Non-pigmented ciliary epithelial cell (primary cell): ENCODE measurements around the gene ARMC7.
"Not testable (repeated sequence)": the region's sequence is repeated elsewhere in the genome, so short reads cannot be mapped to it uniquely, and the experiment has no call there.

Experiments used
- DNase-seq: peaks from one replicate; pipeline ENCODE4 v3.0.0-alpha.2; 2010; ENCODE audit warnings: low read depth

Gene ARMC7

DNA sequence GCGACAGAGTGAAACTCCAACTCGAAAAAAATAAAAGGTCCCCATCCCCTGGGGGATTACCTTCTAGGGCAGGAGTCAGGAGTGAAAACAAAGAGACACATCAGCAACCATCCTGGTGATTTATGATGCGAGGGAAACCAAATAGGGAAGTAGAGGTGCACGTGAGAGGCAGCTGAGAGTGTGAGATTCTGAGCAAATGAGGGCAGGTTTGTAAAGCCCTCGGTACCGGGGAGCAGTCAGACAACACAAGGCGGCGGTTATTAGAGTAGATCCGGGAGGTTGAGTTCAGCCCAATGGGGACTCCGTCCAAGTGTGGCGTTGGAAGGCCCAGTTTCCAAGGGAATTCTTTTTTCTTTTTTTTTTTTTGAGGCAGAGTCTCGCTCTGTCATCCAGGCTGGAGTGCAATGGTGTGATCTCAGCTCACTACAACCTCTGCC, 7.4 kb upstream of the ARMC7 start:
- DNase-seq: no peak

DNA sequence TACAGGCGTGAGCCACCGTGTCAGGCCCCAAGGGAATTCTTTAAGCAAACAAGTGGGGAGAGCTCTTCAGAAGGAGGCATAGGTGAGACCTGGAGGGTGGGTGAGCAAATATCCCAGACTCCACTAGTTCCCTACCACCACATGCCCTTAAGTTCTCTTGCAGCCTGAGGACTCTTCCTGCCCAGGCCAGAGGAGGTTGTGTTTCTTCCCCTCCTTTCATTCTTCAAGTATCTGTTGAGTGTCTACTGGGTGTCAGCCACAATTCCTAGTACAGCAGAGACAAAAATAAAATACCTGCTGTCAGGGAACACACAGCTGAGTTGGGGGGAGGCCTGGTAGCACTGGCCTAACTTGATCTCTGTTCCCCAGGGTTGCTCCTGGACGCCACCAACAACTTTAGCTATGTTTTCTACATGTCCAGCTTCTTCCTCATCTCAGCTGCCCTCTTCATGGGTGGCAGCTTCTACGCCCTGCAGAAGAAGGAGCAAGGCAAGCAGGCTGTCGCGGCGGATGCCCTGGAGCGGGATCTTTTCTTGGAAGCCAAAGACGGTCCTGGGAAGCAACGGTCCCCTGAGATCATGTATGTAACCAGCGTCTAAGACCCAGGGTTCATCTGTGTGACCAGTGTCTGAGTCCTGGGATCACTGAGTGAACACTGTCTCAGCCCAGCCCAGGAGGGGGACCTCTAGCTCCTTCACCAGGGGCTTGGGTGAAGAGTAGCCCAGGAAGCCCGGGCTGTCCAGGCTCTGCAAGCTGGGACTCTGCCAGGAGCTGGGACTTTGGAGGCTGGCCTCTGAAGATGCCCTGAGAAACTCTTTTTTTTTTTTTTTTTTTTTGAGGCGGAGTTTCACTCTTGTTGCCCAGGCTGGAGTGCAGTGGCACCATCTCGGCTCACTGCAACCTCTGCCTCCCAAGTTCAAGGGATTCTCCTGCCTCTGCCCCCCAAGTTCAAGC, 5.9 kb upstream of the ARMC7 start:
- no peak for DNase-seq

DNA sequence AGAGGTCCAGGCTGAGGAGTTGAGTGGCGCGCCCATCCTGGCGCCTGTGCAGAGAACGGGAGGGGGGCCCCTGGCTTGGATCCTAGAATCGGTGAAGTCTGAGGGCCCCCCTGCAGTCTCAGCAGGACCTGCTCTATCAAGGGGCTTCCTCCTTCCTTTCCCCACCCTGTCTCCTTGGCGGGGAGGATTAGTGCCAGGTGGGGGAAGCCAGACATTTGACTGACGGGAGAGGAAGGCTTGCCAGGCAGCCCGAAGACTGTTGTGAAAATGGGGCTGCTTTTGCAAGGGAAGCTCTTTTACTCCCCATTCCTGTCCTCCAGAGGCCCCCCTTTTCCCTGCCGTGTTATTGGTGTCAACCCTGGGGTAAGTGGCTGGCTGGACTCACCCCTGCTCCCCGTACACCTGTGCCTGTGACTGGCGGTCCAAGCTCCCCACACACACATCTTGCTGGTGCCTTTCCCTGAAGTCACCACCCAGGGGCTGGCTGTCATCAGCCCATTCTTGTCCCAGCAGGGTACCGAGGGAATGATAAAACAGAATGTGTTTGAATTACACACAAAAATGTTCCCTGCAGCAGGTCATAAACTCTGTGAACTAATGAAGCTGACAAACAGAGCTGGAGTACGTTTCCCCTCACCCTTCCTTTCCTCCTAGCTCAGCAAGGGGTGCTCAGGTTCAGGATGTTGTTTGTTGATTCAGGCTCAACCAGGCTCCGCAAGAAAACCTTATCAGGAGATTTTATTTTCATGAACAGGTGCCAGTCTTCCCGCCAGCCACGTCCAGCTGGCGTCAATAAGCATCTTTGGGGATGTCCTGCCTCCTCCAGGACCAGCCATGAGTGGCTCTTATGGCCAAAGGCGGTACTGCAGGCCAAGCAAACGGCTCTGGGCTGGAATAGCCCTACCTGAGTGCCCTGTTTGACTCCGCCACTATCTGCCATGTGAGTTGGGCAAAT, 4.4 kb upstream of the ARMC7 start:
- no peak for DNase-seq

GRCh38 chr17:75108193-75108592, 1.6 kb upstream of the ARMC7 start:
- DNase-seq: no peak

- DNase-seq: no peak
These were observed 743 bp upstream of the ARMC7 start for GRCh38 chr17:75109046-75109406.

DNA sequence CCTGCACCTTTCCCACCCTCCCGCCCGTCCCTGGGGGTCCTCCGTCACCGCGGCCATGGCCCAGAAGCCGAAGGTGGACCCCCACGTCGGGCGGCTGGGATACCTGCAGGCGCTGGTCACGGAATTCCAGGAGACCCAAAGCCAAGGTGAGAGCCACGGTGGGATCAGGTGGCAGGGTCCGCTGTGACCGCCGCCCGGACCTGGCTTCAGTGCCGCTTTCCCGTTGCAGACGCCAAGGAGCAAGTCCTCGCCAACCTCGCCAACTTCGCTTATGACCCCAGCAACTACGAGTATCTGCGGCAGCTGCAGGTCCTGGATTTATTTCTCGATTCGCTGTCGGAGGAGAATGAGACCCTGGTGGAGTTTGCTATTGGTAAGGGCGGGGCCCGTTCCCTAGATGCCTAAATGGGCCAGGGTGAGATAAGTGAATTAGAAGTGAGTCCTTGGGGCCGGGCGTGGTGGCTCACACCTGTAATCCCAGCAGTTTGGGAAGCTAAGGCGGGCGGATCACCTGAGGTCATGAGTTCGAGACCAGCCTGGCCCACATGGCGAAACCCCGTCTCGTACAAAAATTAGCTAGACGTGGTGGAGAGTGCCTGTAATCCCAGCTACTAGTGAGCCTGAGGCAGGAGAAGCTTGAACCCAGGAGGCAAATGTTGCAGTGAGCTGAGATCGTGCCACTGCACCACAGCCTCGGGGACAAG, 617 bp downstream of the ARMC7 start:
- no peak for DNase-seq

DNA sequence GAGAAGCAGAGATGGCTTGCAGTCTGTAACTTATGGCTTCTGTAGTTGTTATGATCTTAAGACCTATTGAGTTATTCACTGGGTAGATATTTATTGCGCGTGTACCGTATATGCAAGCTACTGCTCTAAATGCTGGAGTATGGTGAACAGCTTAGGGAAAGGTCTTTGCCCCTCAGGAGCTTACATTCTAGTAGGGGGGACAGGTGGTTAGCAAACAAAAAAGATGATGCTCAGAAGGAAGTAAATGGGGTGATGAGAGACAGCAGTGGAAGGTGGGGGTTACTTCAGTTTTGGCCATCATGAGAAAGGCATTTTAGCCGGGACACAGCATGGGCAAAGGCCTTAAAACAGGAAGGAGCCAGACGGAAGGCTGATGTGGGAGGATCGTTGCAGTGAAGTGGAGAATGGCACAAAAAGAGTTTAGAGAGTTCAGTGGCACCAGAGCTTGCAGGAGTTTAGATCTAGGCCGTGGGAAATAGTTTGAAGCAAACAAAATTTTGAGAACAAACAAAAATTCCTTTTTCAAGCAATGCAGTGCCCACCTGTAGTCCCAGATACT, 2.1 kb downstream of the ARMC7 start:
- no peak for DNase-seq

DNA sequence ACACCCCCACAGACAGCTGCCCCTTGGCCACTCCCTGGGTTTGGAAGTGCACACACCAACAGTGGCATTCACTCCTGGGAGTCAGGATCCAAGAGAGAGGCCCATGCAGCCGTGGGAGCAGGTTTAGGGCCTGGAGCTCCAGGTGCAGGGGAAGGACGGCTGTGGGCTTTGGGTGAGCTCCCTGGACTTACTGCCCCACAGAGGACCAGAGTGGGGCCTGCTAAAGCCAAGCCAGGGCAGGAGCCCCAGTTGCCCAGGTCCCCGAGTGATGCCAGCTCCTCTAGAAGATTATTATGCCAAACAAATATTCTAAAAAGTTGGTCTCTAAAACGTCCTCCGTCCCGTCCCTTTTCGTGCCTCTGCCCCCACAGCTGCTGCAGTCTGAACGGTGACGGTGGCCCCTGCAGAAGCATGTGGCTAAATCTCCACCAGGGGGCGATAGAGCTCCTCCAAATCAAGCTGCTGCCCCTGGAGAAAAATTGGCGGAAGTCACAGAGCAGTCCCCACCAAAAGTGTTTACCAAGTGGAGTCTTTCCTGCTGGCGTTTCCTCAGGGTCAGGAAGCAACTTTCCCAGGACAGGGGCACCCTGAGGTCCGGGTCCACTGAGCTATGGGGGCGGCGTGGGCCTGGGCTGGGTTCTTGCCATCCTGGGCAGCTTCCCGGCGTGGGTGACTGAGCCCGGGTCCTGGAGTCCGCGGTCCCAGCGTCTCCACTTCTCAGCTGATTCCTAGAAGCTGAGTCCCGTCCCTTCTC, 4.2 kb downstream of the ARMC7 start:
- DNase-seq: no peak

GRCh38 chr17:75114552-75115314, 5.0 kb downstream of the ARMC7 start:
- DNase-seq: no peak

DNA sequence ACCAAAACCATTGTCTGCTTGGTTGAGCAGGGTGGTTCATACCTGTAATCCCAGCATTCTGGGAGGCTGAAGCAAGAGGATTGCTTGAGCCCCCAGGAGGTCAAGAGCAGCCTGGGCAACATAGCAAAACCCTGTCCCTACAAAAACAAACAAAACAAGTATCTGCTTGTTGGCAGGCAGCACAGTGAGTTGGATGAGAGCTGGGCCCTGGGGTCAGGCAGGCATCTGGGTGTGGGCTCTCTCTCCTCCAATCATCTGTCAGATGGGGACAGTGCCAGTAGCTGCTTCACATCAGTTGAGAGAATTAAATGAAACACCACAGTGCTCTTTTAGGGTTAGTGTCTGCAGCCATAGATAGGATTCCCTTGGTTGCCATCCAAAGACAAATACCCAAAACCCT, 5.8 kb downstream of the ARMC7 start:
- DNase-seq: no peak

DNA sequence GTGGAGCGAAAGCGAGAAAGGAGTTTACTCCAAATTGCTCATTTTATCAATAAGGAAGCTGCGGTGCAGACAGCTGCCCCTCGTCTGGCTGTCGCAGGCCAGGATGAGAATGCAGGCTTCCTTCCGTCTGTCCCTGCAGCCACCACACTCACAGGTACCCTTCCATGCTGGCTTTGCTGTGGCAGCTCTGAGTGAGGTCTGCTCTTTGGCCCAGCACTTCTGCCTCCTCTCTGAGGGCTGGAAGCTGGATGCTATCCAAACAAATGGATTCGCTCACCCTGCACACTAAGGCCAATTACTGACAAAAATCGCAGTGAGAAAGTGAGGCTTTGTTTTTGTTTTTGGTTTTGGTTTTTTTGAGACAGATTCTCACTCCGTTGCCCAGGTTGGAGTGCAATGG, 7.0 kb downstream of the ARMC7 start:
- no peak for DNase-seq

DNA sequence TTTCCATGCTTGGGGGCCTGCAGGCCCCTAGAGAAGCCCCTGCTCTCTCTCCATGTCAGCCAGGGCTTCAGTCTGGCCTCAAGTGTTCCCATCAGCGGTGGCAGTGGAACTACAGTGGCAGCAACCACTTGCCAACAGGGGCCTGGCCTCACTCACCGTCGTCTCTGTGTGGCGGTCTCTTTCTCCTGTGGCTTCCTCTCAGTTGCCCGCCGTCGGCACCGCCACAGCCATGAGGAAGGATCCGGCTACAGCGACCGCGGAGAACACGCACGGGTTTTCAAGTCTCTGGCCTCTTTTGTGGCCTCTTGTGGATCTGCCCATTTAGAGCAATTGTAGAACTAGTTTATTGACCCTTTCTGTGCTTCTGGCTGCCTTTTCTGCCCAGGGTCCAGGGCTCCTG, 8.5 kb downstream of the ARMC7 start:
- no peak for DNase-seq

GRCh38 chr17:75124041-75124818, 14.5 kb downstream of the ARMC7 start:
- no peak for DNase-seq

GRCh38 chr17:75124819-75125162, 15.0 kb downstream of the ARMC7 start:
- DNase-seq: no peak

GRCh38 chr17:75125984-75126383, 16.2 kb downstream of the ARMC7 start:
- DNase-seq: no peak

DNA sequence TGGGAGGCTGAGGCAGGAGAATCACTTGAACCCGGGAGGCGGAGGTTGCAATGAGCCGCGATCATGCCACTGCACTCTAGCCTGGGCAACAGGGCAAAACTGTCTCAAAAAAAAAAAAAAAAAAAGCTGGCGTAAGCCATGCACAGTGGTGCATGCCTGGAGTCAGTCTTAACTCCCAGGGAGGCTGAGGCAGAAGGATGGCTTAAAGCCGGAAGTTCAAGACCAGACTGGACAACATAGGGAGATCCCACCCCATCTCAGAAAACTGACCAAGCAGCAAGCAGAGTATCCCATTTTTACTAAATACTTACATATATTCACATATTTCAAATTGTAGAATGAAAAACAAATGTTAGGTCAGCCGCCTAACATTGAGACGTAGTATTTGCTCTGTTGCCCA, 17.2 kb downstream of the ARMC7 start:
- no peak for DNase-seq

GRCh38 chr17:75127936-75128335, 18.2 kb downstream of the ARMC7 start:
- not testable (repeated sequence) for DNase-seq

GRCh38 chr17:75128694-75129505, 19.1 kb downstream of the ARMC7 start:
- no peak for DNase-seq

DNA sequence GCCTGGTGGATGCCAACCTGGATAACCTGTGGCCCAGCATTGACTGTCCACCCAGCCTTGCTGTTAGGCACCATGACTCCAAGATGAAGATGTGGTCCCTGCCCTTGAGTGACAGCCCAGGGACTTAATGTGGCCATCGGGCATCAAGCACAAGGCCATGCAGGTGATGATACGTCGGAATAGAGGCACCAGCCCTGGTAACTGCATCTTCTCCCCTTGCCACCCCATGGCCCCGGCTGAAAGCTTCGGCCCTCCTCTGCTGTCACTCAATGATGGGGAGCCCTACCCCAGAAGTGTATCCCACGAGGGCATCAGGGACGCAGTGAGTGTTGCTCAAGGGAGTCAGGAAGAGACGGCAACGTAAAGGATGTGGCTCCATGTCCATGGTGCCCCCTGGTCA, 19.8 kb downstream of the ARMC7 start:
- no peak for DNase-seq
